SH-SY5Y (cell line): ENCODE data around the gene ACSM2A.

Experiments used
- GATA2 ChIP-seq: IDR thresholded peaks from 2 replicates; pipeline ENCODE4 v1.6.1; 2011; ENCODE audit warnings: mild to moderate bottlenecking, low read depth, low read length
- GATA3 ChIP-seq: IDR thresholded peaks from 2 replicates; pipeline ENCODE4 v1.6.1; 2011; ENCODE audit warnings: low read depth, mild to moderate bottlenecking, low read length, moderate library complexity

GRCh38 chr16:20404637-20405036 is 46.7 kb upstream of the ACSM2A start, which contains the start of gene PDILT:
- TF ChIP-seq GATA2: no peak
- TF ChIP-seq GATA3: no peak
